LNCaP clone FGC (cell line): ENCODE measurements around the gene ADSS1.
A peak's percentile ranks its signal among the peaks of the same experiment; 100 is the strongest.

ENCODE experiments used
- DNase-seq: peaks from one replicate; pipeline ENCODE4 v3.0.0-alpha.2; 2011; ENCODE audit warnings: low read depth
- H3K4me3 ChIP-seq: 2 replicates; pipeline ENCODE4 v1.5.1; 2011; ENCODE audit warnings: mild to moderate bottlenecking, low read depth, low read length, control low read depth
- TF ChIP-seq, protein P1 (sequence below): IDR thresholded peaks from 2 replicates; pipeline ENCODE4 v1.5.1; 2012; ENCODE audit warnings: mild to moderate bottlenecking; ENCODE audit not compliant: control insufficient read depth, insufficient read depth; ENCODE audit errors: extremely low read depth

Gene ADSS1

GRCh38 chr14:104730487-104730886 lies 6.5 kb downstream of the ADSS1 start:
- H3K4me3 ChIP-seq = no peak overlapping the region
- TF ChIP-seq, protein P1, sequence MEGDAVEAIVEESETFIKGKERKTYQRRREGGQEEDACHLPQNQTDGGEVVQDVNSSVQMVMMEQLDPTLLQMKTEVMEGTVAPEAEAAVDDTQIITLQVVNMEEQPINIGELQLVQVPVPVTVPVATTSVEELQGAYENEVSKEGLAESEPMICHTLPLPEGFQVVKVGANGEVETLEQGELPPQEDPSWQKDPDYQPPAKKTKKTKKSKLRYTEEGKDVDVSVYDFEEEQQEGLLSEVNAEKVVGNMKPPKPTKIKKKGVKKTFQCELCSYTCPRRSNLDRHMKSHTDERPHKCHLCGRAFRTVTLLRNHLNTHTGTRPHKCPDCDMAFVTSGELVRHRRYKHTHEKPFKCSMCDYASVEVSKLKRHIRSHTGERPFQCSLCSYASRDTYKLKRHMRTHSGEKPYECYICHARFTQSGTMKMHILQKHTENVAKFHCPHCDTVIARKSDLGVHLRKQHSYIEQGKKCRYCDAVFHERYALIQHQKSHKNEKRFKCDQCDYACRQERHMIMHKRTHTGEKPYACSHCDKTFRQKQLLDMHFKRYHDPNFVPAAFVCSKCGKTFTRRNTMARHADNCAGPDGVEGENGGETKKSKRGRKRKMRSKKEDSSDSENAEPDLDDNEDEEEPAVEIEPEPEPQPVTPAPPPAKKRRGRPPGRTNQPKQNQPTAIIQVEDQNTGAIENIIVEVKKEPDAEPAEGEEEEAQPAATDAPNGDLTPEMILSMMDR = no peak
- DNase-seq = no peak

GRCh38 chr14:104731320-104732294 lies 7.6 kb downstream of the ADSS1 start:
- H3K4me3 ChIP-seq = no peak overlapping the region
- DNase-seq = no peak
- TF ChIP-seq, protein P1 = peak; percentile 13; the same call in 1 of the 2 replicates

- no peak for DNase-seq
- no peak overlapping the region for H3K4me3 ChIP-seq
- TF ChIP-seq, protein P1 = no peak
These were observed 8.4 kb downstream of the ADSS1 start for GRCh38 chr14:104732355-104732804.

DNA sequence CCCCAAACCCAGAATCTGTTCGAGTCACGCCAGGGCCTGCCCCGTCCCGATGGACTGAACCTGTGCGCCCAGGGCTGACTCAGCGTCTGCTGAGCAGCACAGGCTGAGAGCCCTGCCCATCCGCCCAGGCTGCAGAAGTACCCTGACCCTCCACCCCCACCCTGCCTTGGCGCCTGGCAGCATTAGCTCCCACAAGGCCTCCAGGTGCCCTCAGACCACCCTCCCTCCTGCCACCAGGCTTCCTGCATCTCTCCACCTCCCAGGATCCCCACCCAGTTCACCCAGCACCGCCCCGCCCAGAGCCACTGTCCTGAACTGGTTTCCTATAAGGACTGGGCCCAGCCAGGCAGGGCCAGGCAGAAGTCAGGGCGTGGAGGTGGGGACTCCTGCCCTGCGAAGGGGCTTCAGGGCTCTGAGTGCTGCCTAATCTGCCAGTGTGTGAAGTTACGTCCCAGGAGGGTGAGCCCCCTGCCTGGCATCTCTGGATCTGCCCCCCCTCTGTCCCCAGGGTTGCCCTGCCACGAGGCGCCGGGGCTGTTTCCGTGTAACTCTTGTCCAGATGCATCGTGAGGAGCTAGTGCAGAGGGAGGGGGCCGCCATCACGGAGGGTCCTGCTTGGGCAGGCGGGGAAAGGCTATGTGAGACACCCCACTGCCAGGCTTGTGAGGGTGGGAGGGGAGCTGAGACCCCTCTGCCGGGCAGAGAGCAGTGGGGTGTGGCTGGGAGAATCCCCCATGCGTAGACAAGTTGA lies 9.1 kb downstream of the ADSS1 start:
- no peak for DNase-seq
- TF ChIP-seq, protein P1 = no peak
- no peak overlapping the region for H3K4me3 ChIP-seq

GRCh38 chr14:104734051-104734587 lies 10.1 kb downstream of the ADSS1 start:
- DNase-seq = no peak
- TF ChIP-seq, protein P1 = no peak
- no peak overlapping the region for H3K4me3 ChIP-seq

GRCh38 chr14:104734601-104734990 lies 10.6 kb downstream of the ADSS1 start:
- no peak for DNase-seq
- TF ChIP-seq, protein P1 = no peak

More at GRCh38 chr14:104734601-104734990, 10.6 kb downstream of the ADSS1 start:
- no peak overlapping the region for H3K4me3 ChIP-seq
